GM12865 (cell line): Measurements from ENCODE around the gene GAPDH.
"Not testable (repeated sequence)": the region's sequence is repeated elsewhere in the genome, so short reads cannot be mapped to it uniquely, and the experiment has no call there.

ENCODE experiments used
- DNase-seq: peaks from one replicate; pipeline ENCODE4 v3.0.0; 2010; ENCODE audit warnings: low read depth
- H3K4me3 ChIP-seq: 2 replicates; pipeline ENCODE4 v1.5.1; 2011; ENCODE audit warnings: mild to moderate bottlenecking, low read depth, low read length, control low read depth
- TF ChIP-seq, protein P1 (sequence below): IDR thresholded peaks from 2 replicates; pipeline ENCODE4 v1.5.1; 2011; ENCODE audit warnings: low read length, control low read depth, low read depth, inconsistent platforms; ENCODE audit not compliant: insufficient read depth; ENCODE audit errors: missing control alignments

Gene GAPDH

GRCh38 chr12:6555018-6555691 lies 20.8 kb downstream of the GAPDH start:
- no peak for DNase-seq
- H3K4me3 ChIP-seq = peak overlapping the region; percentile 89
- TF ChIP-seq, protein P1, sequence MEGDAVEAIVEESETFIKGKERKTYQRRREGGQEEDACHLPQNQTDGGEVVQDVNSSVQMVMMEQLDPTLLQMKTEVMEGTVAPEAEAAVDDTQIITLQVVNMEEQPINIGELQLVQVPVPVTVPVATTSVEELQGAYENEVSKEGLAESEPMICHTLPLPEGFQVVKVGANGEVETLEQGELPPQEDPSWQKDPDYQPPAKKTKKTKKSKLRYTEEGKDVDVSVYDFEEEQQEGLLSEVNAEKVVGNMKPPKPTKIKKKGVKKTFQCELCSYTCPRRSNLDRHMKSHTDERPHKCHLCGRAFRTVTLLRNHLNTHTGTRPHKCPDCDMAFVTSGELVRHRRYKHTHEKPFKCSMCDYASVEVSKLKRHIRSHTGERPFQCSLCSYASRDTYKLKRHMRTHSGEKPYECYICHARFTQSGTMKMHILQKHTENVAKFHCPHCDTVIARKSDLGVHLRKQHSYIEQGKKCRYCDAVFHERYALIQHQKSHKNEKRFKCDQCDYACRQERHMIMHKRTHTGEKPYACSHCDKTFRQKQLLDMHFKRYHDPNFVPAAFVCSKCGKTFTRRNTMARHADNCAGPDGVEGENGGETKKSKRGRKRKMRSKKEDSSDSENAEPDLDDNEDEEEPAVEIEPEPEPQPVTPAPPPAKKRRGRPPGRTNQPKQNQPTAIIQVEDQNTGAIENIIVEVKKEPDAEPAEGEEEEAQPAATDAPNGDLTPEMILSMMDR = no peak

GRCh38 chr12:6556496-6556817 lies 22.1 kb downstream of the GAPDH start:
- not testable (repeated sequence) for DNase-seq, H3K4me3 ChIP-seq

DNA sequence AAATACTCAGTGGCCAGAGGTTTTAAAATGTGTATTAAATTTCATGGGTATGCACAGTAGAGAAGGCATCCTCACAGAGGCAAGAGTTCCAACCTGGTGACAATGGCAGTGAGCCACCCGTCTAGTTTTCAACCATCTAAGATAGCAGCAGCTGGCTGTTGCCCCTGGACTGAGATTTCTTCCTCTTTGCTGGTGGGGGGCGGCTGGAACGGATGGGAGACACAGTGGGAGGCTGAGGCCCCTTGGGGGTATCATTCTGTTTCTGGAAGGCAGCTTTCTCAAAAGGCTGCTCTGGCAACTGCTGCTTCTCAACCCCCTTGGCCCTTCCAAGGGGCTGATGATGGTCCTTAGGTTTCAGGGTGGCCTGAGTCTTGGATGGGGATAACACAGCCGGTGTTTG lies 22.5 kb downstream of the GAPDH start:
- TF ChIP-seq, protein P1 = no peak
- no peak overlapping the region for H3K4me3 ChIP-seq
- DNase-seq = no peak

DNA sequence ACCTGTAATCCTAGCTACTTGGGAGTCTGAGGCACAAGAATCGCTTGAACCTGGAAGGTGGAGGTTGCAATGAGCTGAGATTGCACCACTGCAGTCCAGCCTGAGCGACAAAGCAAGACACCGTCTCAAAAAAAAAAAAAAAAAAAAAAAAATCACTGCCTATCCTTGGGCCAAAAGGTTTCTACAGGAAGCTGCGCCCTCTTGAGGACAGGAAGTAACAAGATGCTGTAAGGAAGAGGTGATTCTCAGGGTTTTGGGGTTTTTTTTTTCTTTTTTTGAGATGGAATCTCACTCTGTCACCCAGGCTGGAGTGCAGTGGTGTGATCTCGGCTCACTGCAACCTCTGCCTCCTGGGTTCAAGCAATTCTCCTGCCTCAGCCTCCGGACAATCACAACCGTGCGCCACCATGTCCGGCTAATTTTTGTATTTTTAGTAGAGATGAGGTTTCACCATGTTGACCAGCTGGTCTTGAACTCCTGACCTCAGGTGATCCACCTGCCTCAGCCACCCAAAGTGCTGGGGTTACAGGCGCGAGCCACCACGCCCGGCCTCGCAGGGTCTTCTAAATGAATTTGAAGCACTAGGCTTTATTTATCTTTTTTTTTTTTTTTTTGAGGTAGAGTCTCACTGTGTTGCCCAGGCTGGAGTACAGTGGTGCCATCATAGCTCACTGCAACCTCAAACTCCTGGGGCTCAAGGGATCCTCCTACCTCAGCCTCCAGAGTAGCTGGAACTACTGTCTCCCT lies 23.9 kb downstream of the GAPDH start:
- H3K4me3 ChIP-seq = not testable (repeated sequence)
- peak; percentile 78 for DNase-seq
- TF ChIP-seq, protein P1 = peak; percentile 48

DNA sequence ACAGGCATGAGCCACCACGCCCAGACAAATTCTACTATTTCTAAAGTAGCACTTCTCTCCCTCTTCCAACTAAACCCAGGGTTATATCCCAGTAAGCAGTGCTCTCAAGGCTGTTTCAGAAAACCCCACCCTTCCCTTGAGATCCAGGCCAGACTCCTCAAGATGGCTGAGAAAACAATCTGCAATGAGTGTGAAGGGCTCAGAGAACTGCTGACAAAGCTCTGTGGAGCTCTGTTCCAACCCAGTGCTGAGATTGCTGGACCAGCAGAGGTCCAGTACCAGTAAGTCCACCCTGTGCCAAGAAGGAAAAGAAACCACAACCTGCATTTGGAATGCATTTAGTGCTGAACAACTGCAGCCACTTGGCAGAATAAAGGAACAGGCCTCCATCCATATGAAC lies 25.2 kb downstream of the GAPDH start:
- no peak for DNase-seq
- H3K4me3 ChIP-seq = no peak overlapping the region
- TF ChIP-seq, protein P1 = no peak

DNA sequence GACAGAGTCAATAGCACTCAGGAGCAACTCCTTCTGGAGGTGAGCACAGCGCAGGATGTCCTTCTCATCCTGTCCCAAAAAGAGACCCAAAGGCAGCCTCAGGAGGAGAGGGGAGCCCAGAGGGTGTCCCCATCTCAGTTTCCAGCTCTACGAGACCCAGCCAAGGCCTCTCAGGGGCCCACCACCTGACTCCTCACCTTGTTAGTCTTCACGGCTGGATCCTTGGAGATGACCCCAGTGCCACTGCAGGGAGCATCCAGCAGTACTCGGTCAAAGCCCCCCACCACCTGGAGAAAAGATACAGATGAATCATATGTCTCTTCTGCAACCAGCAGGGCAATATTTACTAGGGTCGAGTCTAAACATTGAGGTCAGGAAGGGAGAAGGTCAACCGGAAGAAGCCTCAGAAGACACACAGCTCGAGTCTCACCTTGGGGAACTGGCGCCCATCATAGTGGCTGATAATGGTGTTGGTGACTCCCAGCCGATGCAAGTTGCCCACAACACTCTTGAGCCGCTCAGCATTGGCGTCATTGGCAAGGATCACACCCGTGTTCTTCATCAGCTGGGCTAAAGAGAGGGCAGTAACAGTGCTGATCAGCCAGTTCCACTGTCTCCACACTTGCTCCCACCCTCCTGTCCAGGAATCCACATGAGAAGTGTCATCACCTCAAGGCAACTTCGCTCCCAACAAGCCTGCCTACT lies 26.3 kb downstream of the GAPDH start:
- TF ChIP-seq, protein P1 = no peak
- no peak overlapping the region for H3K4me3 ChIP-seq
- DNase-seq = no peak

DNA sequence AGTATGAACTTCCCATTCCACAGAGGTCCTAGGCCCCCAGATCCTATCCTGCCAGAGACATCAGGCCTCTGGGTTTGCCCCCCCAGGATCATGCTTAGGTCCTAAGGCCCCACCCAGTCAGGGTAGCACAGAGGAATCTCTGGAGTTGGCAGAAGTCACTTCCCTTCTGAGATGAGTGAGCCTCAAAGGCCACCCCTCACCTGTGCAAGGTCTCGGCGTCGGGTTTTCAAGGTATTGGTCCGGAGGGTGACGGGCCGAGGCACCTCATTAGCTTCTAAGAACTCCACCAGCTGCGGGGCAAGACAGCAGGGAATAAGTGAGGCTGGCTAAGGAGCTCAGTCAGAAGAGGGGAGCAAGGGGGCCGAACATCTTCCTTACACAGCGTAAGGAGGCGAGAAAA lies 28.6 kb downstream of the GAPDH start:
- H3K4me3 ChIP-seq = no peak overlapping the region
- no peak for DNase-seq
- TF ChIP-seq, protein P1 = no peak
